ENCODE results near the gene ESR2.

ESR2 gene

GRCh38 chr14:64082837-64083236 lies 211.3 kb downstream of the ESR2 start:
- Histone ChIP-seq H3K4me1 (ENCODE audit: control insufficient read depth in 2 of 2, insufficient read depth in 1 of 2, low read depth in 1 of 2, low read length in 2 of 2) (no peaks in the 10 kb centered on the region), H2BK5ac (ENCODE audit: low read length) (no peak overlapping the region), H3K27me3 (ENCODE audit: control insufficient read depth in 3 of 3, insufficient read depth in 3 of 3, low read depth in 1 of 3, low read length in 3 of 3) (no peaks in the 10 kb centered on the region), H3K18ac (ENCODE audit: low read length) (no peak overlapping the region), H3K14ac (ENCODE audit: low read length) (no peak overlapping the region), H2AFZ (ENCODE audit: low read length) (no peak overlapping the region), H3K9me3 (replicated peaks in 1 of 2; ENCODE audit: control insufficient read depth in 2 of 2, insufficient read depth in 1 of 2, low read depth in 1 of 2, low read length in 2 of 2) (no peaks in the 10 kb centered on the region), H3K79me1 (ENCODE audit: low read depth, low read length) (no peaks in the 10 kb centered on the region), H3K4me3 (ENCODE audit: low read length in 2 of 2) (no peak overlapping the region), H2BK120ac (ENCODE audit: low read depth, low read length) (no peak overlapping the region), H3K36me3 (replicated peaks in 1 of 2; ENCODE audit: control insufficient read depth in 2 of 2, insufficient read depth in 2 of 2, low read length in 2 of 2) (peaks cover 23 to 90% of the 10 kb centered on the region in 2 donors), H2BK12ac (ENCODE audit: low read length) (no peak overlapping the region), H2AK5ac (ENCODE audit: low read depth, low read length) (no peak overlapping the region), H3K9ac (ENCODE audit: low read depth, low read length, poor library complexity) (no peak overlapping the region), H3K4ac (ENCODE audit: low read length) (no peak overlapping the region), H4K8ac (ENCODE audit: low read depth, low read length) (no peak overlapping the region), H4K91ac (ENCODE audit: low read depth, low read length, poor library complexity) (no peak overlapping the region), H3K23ac (ENCODE audit: low read depth, low read length, poor library complexity) (no peak overlapping the region), H2BK15ac (ENCODE audit: low read length) (no peak overlapping the region), H3K27ac (replicated peaks; ENCODE audit: low read length) (no peak overlapping the region), H3K4me2 (ENCODE audit: insufficient read depth, low read length, poor library complexity, severe bottlenecking) (no peak overlapping the region)
- WGBS, 2 donors (ENCODE audit: extremely low coverage in 2 of 2, insufficient read length in 2 of 2, insufficient replicate concordance in 1 of 2) = no CpG with 5 or more reads among the region's 7 CpGs
- DNase-seq (ENCODE audit: low spot score) = no peak

- no peak overlapping the region for H4K91ac ChIP-seq (ENCODE audit: low read depth, low read length, poor library complexity)
- H4K8ac ChIP-seq (ENCODE audit: low read depth, low read length) = no peak overlapping the region
- H3K4me3 ChIP-seq (ENCODE audit: low read length in 2 of 2) = no peak overlapping the region
- H2BK5ac ChIP-seq (ENCODE audit: low read length) = no peak overlapping the region
- H2BK15ac ChIP-seq (ENCODE audit: low read length) = no peak overlapping the region
- no peak overlapping the region for H2BK120ac ChIP-seq (ENCODE audit: low read depth, low read length)
- H3K18ac ChIP-seq (ENCODE audit: low read length) = no peak overlapping the region
- no peak overlapping the region for H3K23ac ChIP-seq (ENCODE audit: low read depth, low read length, poor library complexity)
- H3K4me1 ChIP-seq (ENCODE audit: control insufficient read depth in 2 of 2, insufficient read depth in 1 of 2, low read depth in 1 of 2, low read length in 2 of 2) = no peaks in the 10 kb centered on the region
- WGBS, 2 donors (ENCODE audit: extremely low coverage in 2 of 2, insufficient read length in 2 of 2, insufficient replicate concordance in 1 of 2) = no CpG with 5 or more reads among the region's 3 CpGs
- H3K4me2 ChIP-seq (ENCODE audit: insufficient read depth, low read length, poor library complexity, severe bottlenecking) = no peak overlapping the region
- no peak overlapping the region for H2AK5ac ChIP-seq (ENCODE audit: low read depth, low read length)
- no peak overlapping the region for H3K9ac ChIP-seq (ENCODE audit: low read depth, low read length, poor library complexity)
- no peaks in the 10 kb centered on the region for H3K79me1 ChIP-seq (ENCODE audit: low read depth, low read length)
- no peaks in the 10 kb centered on the region for H3K27me3 ChIP-seq (ENCODE audit: control insufficient read depth in 3 of 3, insufficient read depth in 3 of 3, low read depth in 1 of 3, low read length in 3 of 3)
- H3K36me3 ChIP-seq (replicated peaks in 1 of 2; ENCODE audit: control insufficient read depth in 2 of 2, insufficient read depth in 2 of 2, low read length in 2 of 2) = peaks cover 23 to 95% of the 10 kb centered on the region in 2 donors
- no peaks in the 10 kb centered on the region for H3K9me3 ChIP-seq (replicated peaks in 1 of 2; ENCODE audit: control insufficient read depth in 2 of 2, insufficient read depth in 1 of 2, low read depth in 1 of 2, low read length in 2 of 2)
- H3K4ac ChIP-seq (ENCODE audit: low read length) = no peak overlapping the region
- H3K14ac ChIP-seq (ENCODE audit: low read length) = no peak overlapping the region
- DNase-seq (ENCODE audit: low spot score) = no peak
- no peak overlapping the region for H3K27ac ChIP-seq (replicated peaks; ENCODE audit: low read length)
- no peak overlapping the region for H2AFZ ChIP-seq (ENCODE audit: low read length)
- no peak overlapping the region for H2BK12ac ChIP-seq (ENCODE audit: low read length)
Measured at GRCh38 chr14:64081174-64081746, 212.9 kb downstream of the ESR2 start.

- WGBS, 2 donors (ENCODE audit: extremely low coverage in 2 of 2, insufficient read length in 2 of 2, insufficient replicate concordance in 1 of 2) = no CpG with 5 or more reads among the region's 2 CpGs
- no peak overlapping the region for H2BK5ac ChIP-seq (ENCODE audit: low read length)
- no peak overlapping the region for H3K27ac ChIP-seq (replicated peaks; ENCODE audit: low read length)
- H3K27me3 ChIP-seq (ENCODE audit: control insufficient read depth in 3 of 3, insufficient read depth in 3 of 3, low read depth in 1 of 3, low read length in 3 of 3) = no peaks in the 10 kb centered on the region
- no peaks in the 10 kb centered on the region for H3K9me3 ChIP-seq (replicated peaks in 1 of 2; ENCODE audit: control insufficient read depth in 2 of 2, insufficient read depth in 1 of 2, low read depth in 1 of 2, low read length in 2 of 2)
- no peak overlapping the region for H2BK120ac ChIP-seq (ENCODE audit: low read depth, low read length)
- no peak overlapping the region for H3K23ac ChIP-seq (ENCODE audit: low read depth, low read length, poor library complexity)
- no peak overlapping the region for H4K8ac ChIP-seq (ENCODE audit: low read depth, low read length)
- no peak overlapping the region for H3K14ac ChIP-seq (ENCODE audit: low read length)
- H3K36me3 ChIP-seq (replicated peaks in 1 of 2; ENCODE audit: control insufficient read depth in 2 of 2, insufficient read depth in 2 of 2, low read length in 2 of 2) = peaks cover 23 to 96% of the 10 kb centered on the region in 2 donors
- H2BK12ac ChIP-seq (ENCODE audit: low read length) = no peak overlapping the region
- H3K4me1 ChIP-seq (ENCODE audit: control insufficient read depth in 2 of 2, insufficient read depth in 1 of 2, low read depth in 1 of 2, low read length in 2 of 2) = no peaks in the 10 kb centered on the region
- H3K79me1 ChIP-seq (ENCODE audit: low read depth, low read length) = no peaks in the 10 kb centered on the region
- H2BK15ac ChIP-seq (ENCODE audit: low read length) = no peak overlapping the region
- no peak for DNase-seq (ENCODE audit: low spot score)
- no peak overlapping the region for H3K4me3 ChIP-seq (ENCODE audit: low read length in 2 of 2)
- no peak overlapping the region for H3K4ac ChIP-seq (ENCODE audit: low read length)
- H3K9ac ChIP-seq (ENCODE audit: low read depth, low read length, poor library complexity) = no peak overlapping the region
- no peak overlapping the region for H4K91ac ChIP-seq (ENCODE audit: low read depth, low read length, poor library complexity)
- no peak overlapping the region for H2AK5ac ChIP-seq (ENCODE audit: low read depth, low read length)
- H3K18ac ChIP-seq (ENCODE audit: low read length) = no peak overlapping the region
- H2AFZ ChIP-seq (ENCODE audit: low read length) = no peak overlapping the region
- no peak overlapping the region for H3K4me2 ChIP-seq (ENCODE audit: insufficient read depth, low read length, poor library complexity, severe bottlenecking)
Measured at GRCh38 chr14:64080452-64080851, 213.7 kb downstream of the ESR2 start.

- Histone ChIP-seq H3K4me3 (ENCODE audit: low read length in 2 of 2) (no peak overlapping the region), H2BK120ac (ENCODE audit: low read depth, low read length) (no peak overlapping the region), H3K14ac (ENCODE audit: low read length) (no peak overlapping the region), H2AK5ac (ENCODE audit: low read depth, low read length) (no peak overlapping the region), H3K9ac (ENCODE audit: low read depth, low read length, poor library complexity) (no peak overlapping the region), H3K4me1 (ENCODE audit: control insufficient read depth in 2 of 2, insufficient read depth in 1 of 2, low read depth in 1 of 2, low read length in 2 of 2) (no peaks in the 10 kb centered on the region), H3K9me3 (replicated peaks in 1 of 2; ENCODE audit: control insufficient read depth in 2 of 2, insufficient read depth in 1 of 2, low read depth in 1 of 2, low read length in 2 of 2) (no peaks in the 10 kb centered on the region), H3K4me2 (ENCODE audit: insufficient read depth, low read length, poor library complexity, severe bottlenecking) (no peak overlapping the region), H3K27me3 (ENCODE audit: control insufficient read depth in 3 of 3, insufficient read depth in 3 of 3, low read depth in 1 of 3, low read length in 3 of 3) (no peaks in the 10 kb centered on the region), H3K18ac (ENCODE audit: low read length) (no peak overlapping the region), H3K79me1 (ENCODE audit: low read depth, low read length) (no peaks in the 10 kb centered on the region), H2BK12ac (ENCODE audit: low read length) (no peak overlapping the region), H3K36me3 (replicated peaks in 1 of 2; ENCODE audit: control insufficient read depth in 2 of 2, insufficient read depth in 2 of 2, low read length in 2 of 2) (peaks cover 11 to 99% of the 10 kb centered on the region in 2 donors), H2BK5ac (ENCODE audit: low read length) (no peak overlapping the region), H2AFZ (ENCODE audit: low read length) (no peak overlapping the region), H3K4ac (ENCODE audit: low read length) (no peak overlapping the region), H3K23ac (ENCODE audit: low read depth, low read length, poor library complexity) (no peak overlapping the region), H2BK15ac (ENCODE audit: low read length) (no peak overlapping the region), H4K8ac (ENCODE audit: low read depth, low read length) (no peak overlapping the region), H4K91ac (ENCODE audit: low read depth, low read length, poor library complexity) (no peak overlapping the region), H3K27ac (replicated peaks; ENCODE audit: low read length) (no peak overlapping the region)
- no peak for DNase-seq (ENCODE audit: low spot score)
- WGBS, 2 donors (ENCODE audit: extremely low coverage in 2 of 2, insufficient read length in 2 of 2, insufficient replicate concordance in 1 of 2) = no CpG with 5 or more reads among the region's 1 CpG
Measured at GRCh38 chr14:64075613-64076005, 218.6 kb downstream of the ESR2 start.

All from neuronal stem cell (in vitro differentiated cells).